ENCODE results near the gene MYRFL.

- TF ChIP-seq CTCF (IDR thresholded peaks at IDR 0.05) (no peak), POLR2A (IDR thresholded peaks at IDR 0.05) (no peak)
Observed at GRCh38 chr12:69894800-69895383, 69.9 kb downstream of the MYRFL start.
